Skeletal muscle tissue (tissue), 4 donors: ENCODE measurements around the gene ALOX5AP. TPM values are rescaled to one million over a fixed set of nuclear protein-coding genes. Genes with fewer than 3 reads are reported as not detected.
A peak's percentile ranks its signal among the peaks of the same experiment; 100 is the strongest.

Source experiments
- H3K27ac ChIP-seq: one replicate; pipeline ENCODE4 v1.7.0; 2013; ENCODE audit warnings: mild to moderate bottlenecking, low read depth, low read length, inconsistent platforms
- H3K27me3 ChIP-seq, 3 donors: one replicate each; pipeline ENCODE4 v1.7.0; 2013; ENCODE audit warnings: low read length in 3 of 3; ENCODE audit not compliant: control insufficient read depth in 3 of 3, insufficient read depth in 3 of 3
- H3K36me3 ChIP-seq, 3 donors: one replicate each; pipeline ENCODE4 v1.7.0; 2013; ENCODE audit warnings: low read length in 3 of 3; ENCODE audit not compliant: control insufficient read depth in 3 of 3, insufficient read depth in 3 of 3
- H3K4me1 ChIP-seq, 3 donors: one replicate each; pipeline ENCODE4 v1.7.0; 2013; ENCODE audit warnings: low read length in 3 of 3, mild to moderate bottlenecking in 3 of 3; ENCODE audit not compliant: control insufficient read depth in 3 of 3, insufficient read depth in 3 of 3
- H3K4me3 ChIP-seq, 3 donors: one replicate each; pipeline ENCODE4 v1.7.0; 2013; ENCODE audit warnings: low read length in 3 of 3
- H3K9ac ChIP-seq, 3 donors: one replicate each; pipeline ENCODE4 v1.7.0; 2013; ENCODE audit warnings: low read length in 3 of 3, mild to moderate bottlenecking in 3 of 3, moderate library complexity in 2 of 3, low read depth in 1 of 3
- H3K9me3 ChIP-seq, 3 donors: one replicate each; pipeline ENCODE4 v1.7.0; 2013; ENCODE audit warnings: low read length in 3 of 3; ENCODE audit not compliant: control insufficient read depth in 3 of 3
- total RNA-seq: library from RNA; depleted of rRNA; stranded (reverse); fragments of >200 nt; gene quantifications from one replicate; pipeline ENCODE4 v1.2.3, GENCODE V29; 2014
- donor health status: Osteomylitis.

The ALOX5AP gene
- total RNA-seq, 1 donor from 2014 or later, result 6.8 TPM

- no peak overlapping the region for H3K27ac ChIP-seq
- no peaks in the 10 kb centered on the region for H3K27me3 ChIP-seq
- H3K4me3 ChIP-seq, result peak overlapping the region in 1 of 3 donors; percentile 23
- H3K36me3 ChIP-seq, result no peaks in the 10 kb centered on the region
- H3K9ac ChIP-seq, result no peak overlapping the region
- peaks cover 6 to 10% (median 9%) of the 10 kb centered on the region in 3 donors for H3K4me1 ChIP-seq
- H3K9me3 ChIP-seq, result no peaks in the 10 kb centered on the region
Measured at GRCh38 chr13:30698488-30699005, 36.8 kb upstream of the ALOX5AP start.

GRCh38 chr13:30700364-30700763, 35.0 kb upstream of the ALOX5AP start:
- H3K36me3 ChIP-seq, result no peaks in the 10 kb centered on the region
- no peaks in the 10 kb centered on the region for H3K27me3 ChIP-seq
- no peak overlapping the region for H3K27ac ChIP-seq
- peaks cover 10 to 13% (median 12%) of the 10 kb centered on the region in 3 donors for H3K4me1 ChIP-seq
- H3K4me3 ChIP-seq, result no peak overlapping the region
- H3K9ac ChIP-seq, result no peak overlapping the region
- no peaks in the 10 kb centered on the region for H3K9me3 ChIP-seq

- Histone ChIP-seq H3K27ac (no peak overlapping the region), H3K9me3 (no peaks in the 10 kb centered on the region), H3K27me3 (no peaks in the 10 kb centered on the region), H3K4me3 (no peak overlapping the region), H3K9ac (no peak overlapping the region), H3K36me3 (no peaks in the 10 kb centered on the region), H3K4me1 (peaks cover 8 to 12% (median 11%) of the 10 kb centered on the region in 3 donors)
Measured at GRCh38 chr13:30702006-30702405, 33.3 kb upstream of the ALOX5AP start.

- H3K36me3 ChIP-seq, result no peaks in the 10 kb centered on the region
- H3K4me1 ChIP-seq, result peaks cover 0 to 5% (median 4%) of the 10 kb centered on the region in 3 donors
- H3K9ac ChIP-seq, result no peak overlapping the region
- no peak overlapping the region for H3K27ac ChIP-seq
- no peaks in the 10 kb centered on the region for H3K9me3 ChIP-seq
- no peak overlapping the region for H3K4me3 ChIP-seq
- H3K27me3 ChIP-seq, result no peaks in the 10 kb centered on the region
Measured at GRCh38 chr13:30704596-30704995, 30.7 kb upstream of the ALOX5AP start.

GRCh38 chr13:30705680-30706079, 29.7 kb upstream of the ALOX5AP start:
- no peak overlapping the region for H3K4me3 ChIP-seq
- H3K27me3 ChIP-seq, result no peaks in the 10 kb centered on the region
- H3K9ac ChIP-seq, result no peak overlapping the region
- H3K36me3 ChIP-seq, result no peaks in the 10 kb centered on the region
- no peak overlapping the region for H3K27ac ChIP-seq
- no peaks in the 10 kb centered on the region for H3K9me3 ChIP-seq
- H3K4me1 ChIP-seq, result peaks cover 0 to 5% (median 4%) of the 10 kb centered on the region in 3 donors

GRCh38 chr13:30708541-30708940, 26.8 kb upstream of the ALOX5AP start:
- no peaks in the 10 kb centered on the region for H3K27me3 ChIP-seq
- peaks cover 0 to 8% (median 5%) of the 10 kb centered on the region in 3 donors for H3K4me1 ChIP-seq
- no peaks in the 10 kb centered on the region for H3K9me3 ChIP-seq
- H3K27ac ChIP-seq, result no peak overlapping the region
- no peak overlapping the region for H3K4me3 ChIP-seq
- no peak overlapping the region for H3K9ac ChIP-seq
- no peaks in the 10 kb centered on the region for H3K36me3 ChIP-seq

GRCh38 chr13:30710442-30710841, 24.9 kb upstream of the ALOX5AP start:
- Histone ChIP-seq H3K27me3 (no peaks in the 10 kb centered on the region), H3K27ac (no peak overlapping the region), H3K4me1 (peaks cover 0 to 6% (median 2%) of the 10 kb centered on the region in 3 donors), H3K9me3 (no peaks in the 10 kb centered on the region), H3K36me3 (no peaks in the 10 kb centered on the region), H3K4me3 (no peak overlapping the region), H3K9ac (no peak overlapping the region)

- Histone ChIP-seq H3K4me1 (peaks cover 0 to 8% (median 2%) of the 10 kb centered on the region in 3 donors), H3K9ac (no peak overlapping the region), H3K27me3 (no peaks in the 10 kb centered on the region), H3K27ac (no peak overlapping the region), H3K9me3 (no peaks in the 10 kb centered on the region), H3K36me3 (no peaks in the 10 kb centered on the region), H3K4me3 (no peak overlapping the region)
Measured at GRCh38 chr13:30711375-30711774, 24.0 kb upstream of the ALOX5AP start.

GRCh38 chr13:30711837-30712236, 23.5 kb upstream of the ALOX5AP start:
- no peaks in the 10 kb centered on the region for H3K9me3 ChIP-seq
- H3K4me1 ChIP-seq, result peaks cover 0 to 8% (median 2%) of the 10 kb centered on the region in 3 donors
- H3K36me3 ChIP-seq, result no peaks in the 10 kb centered on the region
- no peak overlapping the region for H3K27ac ChIP-seq
- H3K27me3 ChIP-seq, result no peaks in the 10 kb centered on the region
- no peak overlapping the region for H3K4me3 ChIP-seq
- no peak overlapping the region for H3K9ac ChIP-seq

GRCh38 chr13:30712536-30713532, 22.5 kb upstream of the ALOX5AP start:
- Histone ChIP-seq H3K27ac (no peak overlapping the region), H3K4me1 (peaks cover 0 to 8% (median 2%) of the 10 kb centered on the region in 3 donors), H3K9ac (no peak overlapping the region)

More at GRCh38 chr13:30712536-30713532, 22.5 kb upstream of the ALOX5AP start:
- no peaks in the 10 kb centered on the region for H3K36me3 ChIP-seq
- no peak overlapping the region for H3K4me3 ChIP-seq
- no peaks in the 10 kb centered on the region for H3K9me3 ChIP-seq
- no peaks in the 10 kb centered on the region for H3K27me3 ChIP-seq
